Stimulated activated naive CD4-positive, alpha-beta T cell (primary cell): ENCODE results near the gene SH3PXD2A.
"Not testable (repeated sequence)": the region's sequence is repeated elsewhere in the genome, so short reads cannot be mapped to it uniquely, and the experiment has no call there.

ENCODE experiments used
- DNase-seq, 6 experiments: peaks; one replicate each; lab custom pipeline; 2025; lab: John Stamatoyannopoulos, UW

The SH3PXD2A gene

GRCh38 chr10:103791291-103791690, 64.1 kb downstream of the SH3PXD2A start:
- no peak for DNase-seq

- DNase-seq = no peak
Measured at GRCh38 chr10:103790580-103790979, 64.8 kb downstream of the SH3PXD2A start.

GRCh38 chr10:103789771-103790201, 65.6 kb downstream of the SH3PXD2A start:
- DNase-seq = peak in 2 of 6 experiments; percentile 44 to 51

- DNase-seq = no peak
Measured at GRCh38 chr10:103789161-103789560, 66.2 kb downstream of the SH3PXD2A start.

- no peak for DNase-seq
Measured at GRCh38 chr10:103787331-103787730, 68.0 kb downstream of the SH3PXD2A start.

GRCh38 chr10:103786020-103786419, 69.4 kb downstream of the SH3PXD2A start:
- no peak for DNase-seq

GRCh38 chr10:103784723-103785418, 70.5 kb downstream of the SH3PXD2A start:
- no peak for DNase-seq

- DNase-seq = no peak
Measured at GRCh38 chr10:103784089-103784488, 71.3 kb downstream of the SH3PXD2A start.

- no peak for DNase-seq
Measured at GRCh38 chr10:103783681-103784080, 71.7 kb downstream of the SH3PXD2A start.

- DNase-seq = no peak
Measured at GRCh38 chr10:103781329-103782061, 73.9 kb downstream of the SH3PXD2A start.

GRCh38 chr10:103780242-103781149, 74.9 kb downstream of the SH3PXD2A start:
- no peak for DNase-seq

GRCh38 chr10:103778358-103779139, 76.8 kb downstream of the SH3PXD2A start:
- DNase-seq = no peak

- DNase-seq = no peak
Measured at GRCh38 chr10:103776878-103777591, 78.3 kb downstream of the SH3PXD2A start.

GRCh38 chr10:103775776-103776175, 79.6 kb downstream of the SH3PXD2A start:
- DNase-seq = no peak

- not testable (repeated sequence) for DNase-seq
Measured at GRCh38 chr10:103772846-103773245, 82.5 kb downstream of the SH3PXD2A start.

- DNase-seq = peak; percentile 18 to 55 (median 40)
Measured at GRCh38 chr10:103772096-103772845, 83.1 kb downstream of the SH3PXD2A start.

- no peak for DNase-seq
Measured at GRCh38 chr10:103770139-103770538, 85.2 kb downstream of the SH3PXD2A start.

GRCh38 chr10:103769176-103769575, 86.2 kb downstream of the SH3PXD2A start:
- no peak for DNase-seq

GRCh38 chr10:103768345-103768744, 87.0 kb downstream of the SH3PXD2A start:
- no peak for DNase-seq

GRCh38 chr10:103767756-103768155, 87.6 kb downstream of the SH3PXD2A start:
- no peak for DNase-seq
